Activated T-cell treated with anti-CD3 and anti-CD28 coated beads, Interleukin-2, amount 50 U/mL, for 1 hour (primary cell): ENCODE results near the gene COLEC11.

Source experiments
- DNase-seq: peaks from one replicate; pipeline ENCODE4 v3.0.0-alpha.2; 2020

Gene COLEC11

GRCh38 chr2:3626118-3626811 is 31.4 kb downstream of the COLEC11 start:
- peak; percentile 2 for DNase-seq

DNA sequence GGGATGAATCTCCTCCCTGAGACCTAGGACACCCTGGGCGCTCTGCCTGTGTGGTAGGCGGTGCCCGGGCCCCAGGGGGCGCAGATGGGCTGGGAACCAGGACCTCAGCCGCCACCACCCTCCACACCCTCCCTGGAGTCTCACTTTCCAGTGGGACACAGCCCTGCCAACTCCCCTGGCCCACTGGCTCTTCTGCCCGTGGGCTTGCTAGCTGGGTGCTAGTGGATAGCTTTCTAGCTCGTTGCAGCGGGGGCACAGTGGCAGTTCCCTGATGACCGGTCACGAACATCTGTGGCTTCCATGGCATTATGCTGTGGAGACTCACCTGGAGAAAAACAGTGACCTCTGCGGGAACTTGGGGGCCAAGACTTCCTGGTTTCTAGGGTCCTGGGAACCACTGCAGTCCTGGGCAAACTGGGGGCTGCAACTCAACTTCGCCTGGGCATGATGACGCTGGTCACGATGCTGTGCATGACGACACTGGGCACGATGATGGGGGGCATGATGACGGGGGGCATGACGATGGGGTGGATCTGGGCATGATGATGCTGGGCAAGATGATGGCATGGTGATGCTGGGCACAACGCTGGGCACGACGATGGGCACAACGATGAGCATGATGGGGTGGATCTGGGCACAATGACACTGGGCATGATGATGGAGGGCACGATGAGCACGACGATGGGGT is 32.0 kb downstream of the COLEC11 start:
- peak; percentile 4 for DNase-seq

- peak; percentile 7 for DNase-seq
Observed at GRCh38 chr2:3627500-3628100, 32.7 kb downstream of the COLEC11 start.

- DNase-seq = no peak
Observed at GRCh38 chr2:3628241-3628679, 33.3 kb downstream of the COLEC11 start.

DNA sequence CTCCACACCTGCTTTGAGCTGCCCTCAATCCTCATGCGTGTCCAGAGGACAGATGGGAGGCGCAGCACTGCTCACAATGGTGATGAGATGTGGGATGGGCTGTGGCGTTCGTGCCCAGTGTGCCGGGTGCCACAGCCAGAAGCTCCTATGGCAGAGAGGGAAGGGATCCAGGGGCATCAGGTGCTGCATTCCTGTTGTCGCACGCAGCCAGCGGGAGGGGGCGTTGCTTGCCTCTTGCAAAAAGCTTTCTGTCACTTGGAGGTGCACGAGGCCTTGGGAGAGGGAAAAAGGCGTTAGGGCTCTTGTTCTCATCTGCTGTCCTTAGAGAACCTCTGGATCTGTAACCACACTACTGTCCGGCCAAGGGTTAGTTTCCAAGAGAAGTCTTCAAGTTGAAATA is 33.9 kb downstream of the COLEC11 start:
- no peak for DNase-seq

- no peak for DNase-seq
Observed at GRCh38 chr2:3630631-3631030, 35.7 kb downstream of the COLEC11 start.

DNA sequence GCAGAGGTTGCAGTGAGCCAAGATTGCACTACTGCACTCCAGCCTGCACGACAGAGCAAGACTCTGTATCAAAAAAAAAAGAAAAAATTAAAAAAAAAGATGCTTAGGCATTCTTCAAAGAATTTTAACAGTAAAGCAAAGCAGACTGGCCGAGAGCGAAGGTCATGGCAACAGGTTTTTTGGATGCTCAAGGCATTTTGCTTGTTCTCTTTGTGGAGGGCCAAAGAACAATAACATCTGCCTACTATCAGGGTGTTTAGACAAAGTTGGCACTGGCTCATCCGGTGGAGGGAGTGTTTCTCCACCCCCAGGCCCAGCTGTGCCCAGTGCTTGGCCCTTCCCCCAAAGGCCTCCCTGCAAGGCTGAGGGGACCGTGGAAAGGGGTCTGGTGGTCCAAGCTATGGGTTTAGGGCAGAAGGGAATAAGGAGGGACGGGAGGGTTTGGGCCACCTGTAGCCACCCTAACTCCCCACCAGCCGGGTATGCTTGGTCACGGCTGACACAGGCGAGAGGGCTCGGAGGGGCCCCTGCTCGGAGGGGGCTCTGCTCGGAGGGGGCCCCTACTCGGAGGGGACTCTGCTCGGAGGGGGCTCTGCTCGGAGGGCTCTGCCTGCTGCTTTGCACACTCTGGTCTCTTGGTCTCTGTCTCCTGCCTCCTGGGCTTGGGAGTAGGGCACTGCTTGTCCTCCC is 36.4 kb downstream of the COLEC11 start:
- peak; percentile 1 for DNase-seq

GRCh38 chr2:3631851-3632659 is 37.1 kb downstream of the COLEC11 start:
- peak; percentile 4 for DNase-seq

DNA sequence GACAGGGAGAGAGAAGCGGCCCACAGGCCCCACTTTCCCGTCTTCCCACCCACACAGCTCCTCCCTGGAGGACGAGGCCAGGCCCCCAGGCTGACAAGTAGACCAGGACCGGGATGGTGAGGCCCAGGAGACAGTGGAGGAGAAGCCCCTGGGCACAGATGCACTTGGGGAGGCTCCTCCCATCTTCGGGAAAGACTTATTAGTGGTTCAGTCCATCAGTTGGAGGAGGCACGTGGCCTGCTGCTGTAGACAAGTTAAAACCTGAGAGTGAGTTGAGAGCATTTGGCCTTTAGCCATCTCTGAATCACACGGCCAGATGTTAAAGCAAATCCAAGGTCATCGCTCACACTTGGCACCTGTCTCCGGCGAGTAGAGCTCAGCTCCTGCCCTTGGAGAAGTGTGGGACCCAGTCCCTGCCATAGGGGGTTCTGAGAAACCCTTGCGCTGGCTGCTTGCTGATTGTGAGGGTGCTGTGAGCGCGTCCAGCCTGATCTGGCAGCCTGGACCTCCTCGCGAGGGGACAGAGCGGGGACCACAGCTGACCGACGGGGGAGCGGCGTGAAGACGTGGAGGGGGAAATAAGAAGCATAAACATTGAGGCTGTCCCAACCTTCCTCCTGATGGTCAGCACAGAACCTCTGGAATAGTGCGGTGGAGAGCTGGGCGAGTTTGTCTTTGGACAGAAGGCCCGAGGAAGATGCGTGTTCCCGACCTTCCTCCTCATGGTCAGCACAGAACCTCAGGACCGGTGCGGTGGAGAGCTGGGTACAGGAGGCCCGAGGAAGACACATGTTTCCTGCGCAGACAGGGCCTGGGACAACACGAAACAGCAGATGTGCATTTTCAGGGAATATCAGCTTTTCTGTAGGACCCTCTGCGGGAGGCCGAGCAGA is 38.4 kb downstream of the COLEC11 start:
- peak; percentile 2 for DNase-seq

- DNase-seq = peak; percentile 6
Observed at GRCh38 chr2:3633982-3634595, 39.2 kb downstream of the COLEC11 start.

DNA sequence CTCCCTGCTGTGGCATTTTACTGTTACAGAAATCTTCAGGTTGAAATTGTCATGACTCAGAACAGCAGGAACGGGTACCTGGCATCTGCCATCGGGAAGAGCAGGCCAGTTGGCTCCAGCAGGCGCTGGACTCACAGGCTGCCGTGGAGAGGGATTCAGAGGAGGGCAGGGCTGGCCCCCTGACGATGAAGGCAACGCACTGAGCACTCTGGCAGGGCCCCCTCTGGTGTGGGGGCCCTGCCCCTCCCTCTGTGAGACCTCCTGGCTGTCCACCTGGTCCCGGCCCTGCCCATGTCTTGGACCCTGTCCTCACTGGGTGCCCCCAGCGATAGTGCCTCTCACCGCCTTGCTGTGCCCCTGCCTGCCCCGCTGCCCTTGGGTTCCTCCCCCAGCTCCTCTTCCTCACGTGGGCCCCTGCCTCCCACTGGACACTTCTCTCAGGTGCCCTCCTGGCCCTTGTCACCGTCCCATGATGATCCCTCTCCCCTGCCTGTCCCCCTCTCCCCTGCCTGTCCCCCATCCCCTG is 39.7 kb downstream of the COLEC11 start:
- DNase-seq = peak; percentile 8

GRCh38 chr2:3635171-3635974 is 40.5 kb downstream of the COLEC11 start:
- peak; percentile 4 for DNase-seq

- peak; percentile 1 for DNase-seq
Observed at GRCh38 chr2:3635975-3636327, 41.0 kb downstream of the COLEC11 start.

DNA sequence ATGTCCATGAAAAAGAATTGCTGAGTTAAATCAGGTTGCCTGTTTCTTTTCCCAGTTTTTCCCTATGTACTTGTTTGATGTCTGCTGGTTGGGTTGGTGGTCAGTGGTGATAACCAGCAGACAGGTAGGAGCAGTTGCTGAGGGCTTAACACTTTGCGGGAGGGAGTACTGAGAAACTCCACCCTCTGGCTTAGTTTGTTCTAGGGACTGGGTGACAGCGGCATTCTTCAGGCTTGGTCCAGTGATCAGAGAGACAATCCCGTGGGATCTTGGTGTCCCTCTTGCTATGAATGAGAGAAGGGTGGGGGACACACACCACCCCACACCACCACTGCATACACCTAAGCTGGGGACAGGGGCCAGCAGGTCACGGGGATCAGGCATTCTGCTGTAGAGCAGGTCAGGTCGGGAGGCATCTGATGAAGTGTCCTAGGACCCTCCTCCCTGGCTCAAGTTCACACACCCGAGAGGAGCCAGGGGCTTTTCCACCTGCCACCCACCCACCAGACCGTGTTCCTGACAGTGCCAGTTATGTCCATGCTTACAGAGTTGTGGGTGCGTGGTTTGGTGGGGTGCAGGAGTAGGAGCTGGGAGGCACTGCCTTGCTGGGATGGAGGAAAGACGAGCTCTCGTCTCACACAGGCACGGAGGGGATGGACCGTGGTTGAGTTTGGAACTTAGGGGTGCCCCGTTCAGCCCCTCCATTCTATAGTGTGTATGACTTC is 41.8 kb downstream of the COLEC11 start:
- peak; percentile 11 for DNase-seq

- DNase-seq = no peak
Observed at GRCh38 chr2:3637311-3637675, 42.4 kb downstream of the COLEC11 start.

GRCh38 chr2:3637692-3638455 is 43.0 kb downstream of the COLEC11 start:
- peak; percentile 2 for DNase-seq

- DNase-seq = no peak
Observed at GRCh38 chr2:3638456-3638810, 43.5 kb downstream of the COLEC11 start.

- no peak for DNase-seq
Observed at GRCh38 chr2:3639015-3639630, 44.2 kb downstream of the COLEC11 start.
